H9 (cell line): ENCODE results near the gene KLK15. TPM values are rescaled to one million over a fixed set of nuclear protein-coding genes. Genes with fewer than 3 reads are reported as not detected.
A peak's percentile ranks its signal among the peaks of the same experiment; 100 is the strongest.

Experiments
- DNase-seq: peaks from one replicate; pipeline ENCODE4 v3.0.0-alpha.2; 2017
- H2AFZ ChIP-seq: one replicate; pipeline ENCODE4 v1.6.1; 2013; ENCODE audit warnings: mild to moderate bottlenecking, low read length, control low read depth, moderate library complexity
- H2AK5ac ChIP-seq: 2 replicates; pipeline ENCODE4 v1.6.1; 2013; ENCODE audit warnings: low read length, control low read depth, mixed read lengths; ENCODE audit not compliant: insufficient read length
- H2BK120ac ChIP-seq: one replicate; pipeline ENCODE4 v1.6.1; 2013; ENCODE audit warnings: low read depth, mild to moderate bottlenecking, low read length, control low read depth, inconsistent platforms; ENCODE audit not compliant: poor library complexity, severe bottlenecking
- H2BK12ac ChIP-seq: 2 replicates; pipeline ENCODE4 v1.6.1; 2013; ENCODE audit warnings: low read length, control low read depth, mixed read lengths, low read depth; ENCODE audit not compliant: insufficient read length
- H2BK15ac ChIP-seq: 2 replicates; pipeline ENCODE4 v1.6.1; 2013; ENCODE audit warnings: low read depth, low read length, control low read depth
- H2BK20ac ChIP-seq: one replicate; pipeline ENCODE4 v1.6.1; 2013; ENCODE audit warnings: low read depth, mild to moderate bottlenecking, low read length, control low read depth, inconsistent platforms; ENCODE audit not compliant: poor library complexity, severe bottlenecking
- H2BK5ac ChIP-seq: 2 replicates; pipeline ENCODE4 v1.6.1; 2013; ENCODE audit warnings: low read length, control low read depth, mixed read lengths; ENCODE audit not compliant: insufficient read length
- H3K14ac ChIP-seq: 2 replicates; pipeline ENCODE4 v1.6.1; 2013; ENCODE audit warnings: low read length, control low read depth; ENCODE audit not compliant: insufficient read depth
- H3K18ac ChIP-seq: 2 replicates; pipeline ENCODE4 v1.6.1; 2013; ENCODE audit warnings: low read depth, mild to moderate bottlenecking, mixed read lengths, low read length, control low read depth; ENCODE audit not compliant: insufficient read length
- H3K23ac ChIP-seq: 2 replicates; pipeline ENCODE4 v1.6.1; 2013; ENCODE audit warnings: low read length, control low read depth, mixed read lengths, low read depth; ENCODE audit not compliant: insufficient read length
- H3K23me2 ChIP-seq: 2 replicates; pipeline ENCODE4 v1.6.1; 2013; ENCODE audit warnings: low read depth, mild to moderate bottlenecking, mixed read lengths, low read length, control low read depth; ENCODE audit not compliant: insufficient read length, poor library complexity, severe bottlenecking
- H3K27ac ChIP-seq: 2 replicates; pipeline ENCODE4 v1.5.1; 2013; ENCODE audit warnings: low read length, control low read depth, mixed read lengths, low read depth; ENCODE audit not compliant: insufficient read length
- H3K27me3 ChIP-seq: 2 replicates; pipeline ENCODE4 v1.6.1; 2013; ENCODE audit warnings: low read length, control low read depth, inconsistent platforms; ENCODE audit not compliant: insufficient read depth
- H3K4ac ChIP-seq: 2 replicates; pipeline ENCODE4 v1.6.1; 2013; ENCODE audit warnings: low read depth, mild to moderate bottlenecking, control low read depth, inconsistent platforms, low read length, moderate library complexity
- H3K4me1 ChIP-seq: 2 replicates; pipeline ENCODE4 v1.6.1; 2013; ENCODE audit warnings: low read length, control low read depth, inconsistent platforms; ENCODE audit not compliant: insufficient read depth
- H3K4me2 ChIP-seq: 2 replicates; pipeline ENCODE4 v1.6.1; 2013; ENCODE audit warnings: low read length, control low read depth, mixed read lengths; ENCODE audit not compliant: insufficient read length, insufficient read depth
- H3K56ac ChIP-seq: 2 replicates; pipeline ENCODE4 v1.6.1; 2013; ENCODE audit warnings: low read depth, mild to moderate bottlenecking, mixed read lengths, low read length, control low read depth; ENCODE audit not compliant: insufficient read length
- H3K79me1 ChIP-seq: 2 replicates; pipeline ENCODE4 v1.6.1; 2013; ENCODE audit warnings: low read depth, mild to moderate bottlenecking, moderate library complexity, low read length, control low read depth, inconsistent platforms; ENCODE audit not compliant: insufficient read depth, poor library complexity, severe bottlenecking
- H3K79me2 ChIP-seq: 2 replicates; pipeline ENCODE4 v1.6.1; 2013; ENCODE audit warnings: low read length, control low read depth, inconsistent platforms; ENCODE audit not compliant: insufficient read depth
- H3K9ac ChIP-seq: 2 replicates; pipeline ENCODE4 v1.6.1; 2013; ENCODE audit warnings: low read length, control low read depth, mixed read lengths; ENCODE audit not compliant: insufficient read length; ENCODE audit errors: extremely low read depth
- H3K9me3 ChIP-seq: one replicate; pipeline ENCODE4 v1.6.1; 2013; ENCODE audit warnings: low read depth, low read length, inconsistent platforms; ENCODE audit not compliant: control insufficient read depth
- H3T11ph ChIP-seq: one replicate; pipeline ENCODE4 v1.6.1; 2013; ENCODE audit warnings: mild to moderate bottlenecking, low read length, control low read depth, inconsistent platforms
- H4K20me1 ChIP-seq: one replicate; pipeline ENCODE4 v1.6.1; 2013; ENCODE audit not compliant: control insufficient read depth, insufficient read length, insufficient read depth
- H4K5ac ChIP-seq: 2 replicates; pipeline ENCODE4 v1.6.1; 2013; ENCODE audit warnings: low read depth, mild to moderate bottlenecking, mixed read lengths, low read length, control low read depth; ENCODE audit not compliant: insufficient read length
- H4K8ac ChIP-seq: replicated peaks from 2 replicates; pipeline ENCODE4 v1.6.1; 2013; ENCODE audit warnings: low read length, control low read depth, mixed read lengths, low read depth; ENCODE audit not compliant: insufficient read length
- H4K91ac ChIP-seq: 2 replicates; pipeline ENCODE4 v1.6.1; 2013; ENCODE audit warnings: low read depth, mild to moderate bottlenecking, moderate library complexity, mixed read lengths, low read length, control low read depth; ENCODE audit not compliant: insufficient read length
- H3K27ac Mint-ChIP-seq, 3 experiments: 2 replicates in 2 of 3; 3 replicates in 1 of 3; pipeline ENCODE4 v1.8.0; 2020 to 2021; ENCODE audit warnings: mixed read lengths in 3 of 3, mild to moderate bottlenecking in 1 of 3, moderate library complexity in 1 of 3
- H3K27me3 Mint-ChIP-seq: 2 replicates; pipeline ENCODE4 v1.8.0; 2021; ENCODE audit warnings: low read depth, mild to moderate bottlenecking, moderate library complexity, mixed read lengths
- H3K36me3 Mint-ChIP-seq, 3 experiments: 2 replicates in 2 of 3; 3 replicates in 1 of 3; pipeline ENCODE4 v1.8.0; 2020 to 2021; ENCODE audit warnings: low read depth in 3 of 3, mixed read lengths in 3 of 3; ENCODE audit not compliant: insufficient read depth in 1 of 3
- H3K4me1 Mint-ChIP-seq, 2 experiments: 2 replicates each; pipeline ENCODE4 v1.8.0; 2020; ENCODE audit warnings: mixed read lengths in 2 of 2
- H3K4me3 Mint-ChIP-seq, 2 experiments: 2 replicates in 1 of 2; 3 replicates in 1 of 2; pipeline ENCODE4 v1.8.0; 2020 to 2021; ENCODE audit warnings: mild to moderate bottlenecking in 2 of 2, mixed read lengths in 2 of 2, moderate library complexity in 1 of 2
- H3K9me3 Mint-ChIP-seq, 2 experiments: 2 replicates in 1 of 2; 3 replicates in 1 of 2; pipeline ENCODE4 v1.8.0; 2020; ENCODE audit warnings: mild to moderate bottlenecking in 2 of 2, mixed read lengths in 2 of 2, moderate library complexity in 1 of 2
- WGBS: extraction: QIAGEN DNeasy Blood & Tissue Kit; methylation state at CpG from one replicate; pipeline ENCODE4 v1.1.7; 2013; ENCODE audit warnings: missing lambda C conversion rate, low lambda C conversion rate, mixed read lengths; ENCODE audit not compliant: insufficient read length; ENCODE audit errors: extremely low coverage; 5-methylcytosine and 5-hydroxymethylcytosine counted together
- total RNA-seq: library from RNA; stranded (reverse); gene quantifications from 2 replicates; pipeline ENCODE4 v1.2.1, GENCODE V29; 2021
- TF ChIP-seq, protein P1 (sequence below): fragments of 200-600 bp; sonication (generic); conservative IDR thresholded peaks from 3 replicates; pipeline ENCODE4 v1.8.0; 2021; ENCODE audit warnings: antibody characterized with exemption, mild to moderate bottlenecking

The KLK15 gene
- total RNA-seq, 1 experiment from 2014 or later = not detected

DNA sequence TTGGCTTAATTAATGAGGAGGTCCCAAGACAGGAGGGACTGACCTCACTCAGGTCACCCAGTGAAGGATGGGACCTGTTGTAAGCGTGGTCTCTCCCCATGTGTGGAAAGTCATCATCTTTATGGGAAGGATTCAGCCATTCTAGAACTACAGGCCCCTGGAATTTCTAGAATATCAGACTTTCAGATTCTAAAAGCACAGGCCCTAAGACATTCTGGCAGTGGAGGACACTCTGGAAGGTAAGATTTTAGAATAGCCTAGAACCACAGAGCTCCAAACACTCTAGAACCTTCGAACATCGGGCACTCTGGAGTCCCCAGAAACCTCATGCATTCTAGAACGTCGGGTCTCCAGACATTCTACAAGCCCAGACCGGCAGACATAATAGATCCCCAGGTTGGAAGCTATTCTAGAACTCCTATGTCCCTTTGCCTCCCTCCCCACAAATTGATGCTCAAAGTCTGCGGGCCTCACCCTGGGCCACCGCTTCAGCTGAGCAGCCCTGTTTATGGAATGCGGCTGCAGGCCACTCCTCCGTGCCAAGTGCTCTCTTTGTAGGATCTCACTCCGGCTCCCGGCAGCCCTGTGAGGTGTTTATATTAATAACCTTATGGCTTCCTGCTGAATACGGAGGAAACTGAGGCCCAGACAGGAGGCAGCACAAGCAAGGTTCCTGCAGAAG, 1.9 kb upstream of the KLK15 start:
- DNase-seq = no peak
- peaks cover 70% of the 10 kb centered on the region for H3K27me3 Mint-ChIP-seq
- H3K27ac Mint-ChIP-seq = no peak overlapping the region; a peak in 1 of 7 replicates
- no peak overlapping the region for H4K8ac ChIP-seq
- no peak overlapping the region for H2BK15ac ChIP-seq
- H3K4me1 Mint-ChIP-seq = peaks cover 13 to 31% of the 10 kb centered on the region in 2 experiments
- no peak overlapping the region for H2BK20ac ChIP-seq
- H3K9me3 Mint-ChIP-seq = no peaks in the 10 kb centered on the region; a peak in 2 of 5 replicates
- no peak overlapping the region for H3K27ac ChIP-seq
- H4K91ac ChIP-seq = no peak overlapping the region
- H3K4me1 ChIP-seq = no peaks in the 10 kb centered on the region; the same call in 1 of the 2 replicates
- no peak overlapping the region for H2BK120ac ChIP-seq
- TF ChIP-seq, protein P1, sequence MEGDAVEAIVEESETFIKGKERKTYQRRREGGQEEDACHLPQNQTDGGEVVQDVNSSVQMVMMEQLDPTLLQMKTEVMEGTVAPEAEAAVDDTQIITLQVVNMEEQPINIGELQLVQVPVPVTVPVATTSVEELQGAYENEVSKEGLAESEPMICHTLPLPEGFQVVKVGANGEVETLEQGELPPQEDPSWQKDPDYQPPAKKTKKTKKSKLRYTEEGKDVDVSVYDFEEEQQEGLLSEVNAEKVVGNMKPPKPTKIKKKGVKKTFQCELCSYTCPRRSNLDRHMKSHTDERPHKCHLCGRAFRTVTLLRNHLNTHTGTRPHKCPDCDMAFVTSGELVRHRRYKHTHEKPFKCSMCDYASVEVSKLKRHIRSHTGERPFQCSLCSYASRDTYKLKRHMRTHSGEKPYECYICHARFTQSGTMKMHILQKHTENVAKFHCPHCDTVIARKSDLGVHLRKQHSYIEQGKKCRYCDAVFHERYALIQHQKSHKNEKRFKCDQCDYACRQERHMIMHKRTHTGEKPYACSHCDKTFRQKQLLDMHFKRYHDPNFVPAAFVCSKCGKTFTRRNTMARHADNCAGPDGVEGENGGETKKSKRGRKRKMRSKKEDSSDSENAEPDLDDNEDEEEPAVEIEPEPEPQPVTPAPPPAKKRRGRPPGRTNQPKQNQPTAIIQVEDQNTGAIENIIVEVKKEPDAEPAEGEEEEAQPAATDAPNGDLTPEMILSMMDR = no peak
- H2BK5ac ChIP-seq = no peak overlapping the region
- no peaks in the 10 kb centered on the region for H3K36me3 Mint-ChIP-seq
- H3K9ac ChIP-seq = peak overlapping the region; percentile 71
- peaks cover 4% of the 10 kb centered on the region for H3K23me2 ChIP-seq
- peak overlapping the region; percentile 67 for H3K4me2 ChIP-seq
- H3K27me3 ChIP-seq = no peaks in the 10 kb centered on the region; the same call in 1 of the 2 replicates
- no peak overlapping the region for H3T11ph ChIP-seq
- peak overlapping the region; percentile 79 to 97 for H3K4me3 Mint-ChIP-seq
- no peak overlapping the region for H3K4ac ChIP-seq
- H4K5ac ChIP-seq = no peak overlapping the region
- H2BK12ac ChIP-seq = no peak overlapping the region
- no peaks in the 10 kb centered on the region for H3K79me1 ChIP-seq
- WGBS = no CpG with 5 or more reads among the region's 13 CpGs
- H4K20me1 ChIP-seq = no peaks in the 10 kb centered on the region
- no peak overlapping the region; the same call in 1 of the 2 replicates for H3K14ac ChIP-seq
- H2AK5ac ChIP-seq = no peak overlapping the region
- H3K79me2 ChIP-seq = no peaks in the 10 kb centered on the region
- H3K56ac ChIP-seq = no peak overlapping the region
- H3K23ac ChIP-seq = no peak overlapping the region
- no peak overlapping the region for H3K18ac ChIP-seq
- H3K9me3 ChIP-seq = no peaks in the 10 kb centered on the region
- H2AFZ ChIP-seq = no peak overlapping the region
